Loucy (cell line): ENCODE results near the gene ABCC6.
"Not testable (repeated sequence)": the region's sequence is repeated elsewhere in the genome, so short reads cannot be mapped to it uniquely, and the experiment has no call there.

ENCODE experiments used
- H2AFZ ChIP-seq: fragments of 200-600 bp; sonication (generic); 2 replicates; pipeline ENCODE4 v1.6.0; 2016; ENCODE audit warnings: antibody characterized with exemption, mild to moderate bottlenecking, low read length, moderate library complexity
- H3F3A ChIP-seq: fragments of 200-600 bp; 2 replicates; pipeline ENCODE4 v1.6.0; 2016; ENCODE audit warnings: antibody characterized with exemption, low read depth, mild to moderate bottlenecking
- H3K27me3 ChIP-seq: fragments of 200-600 bp; sonication (generic); 2 replicates; pipeline ENCODE4 v1.6.1; 2014; ENCODE audit warnings: low read length, mild to moderate bottlenecking; ENCODE audit not compliant: insufficient read depth, poor library complexity, severe bottlenecking
- H3K36me3 ChIP-seq: fragments of 200-600 bp; sonication (generic); 2 replicates; pipeline ENCODE4 v1.6.1; 2016; ENCODE audit warnings: low read length; ENCODE audit not compliant: insufficient read depth
- H3K4me1 ChIP-seq: fragments of 200-600 bp; sonication (generic); 2 replicates; pipeline ENCODE4 v1.5.1; 2014; ENCODE audit warnings: low read length, mild to moderate bottlenecking; ENCODE audit not compliant: insufficient read depth, poor library complexity, severe bottlenecking
- H3K4me2 ChIP-seq: fragments of 200-600 bp; sonication (generic); 2 replicates; pipeline ENCODE4 v1.6.0; 2014; ENCODE audit warnings: antibody characterized with exemption, low read length, low read depth, mild to moderate bottlenecking; ENCODE audit not compliant: poor library complexity, severe bottlenecking
- H3K4me3 ChIP-seq: fragments of 200-600 bp; sonication (generic); 2 replicates; pipeline ENCODE4 v1.5.1; 2014; ENCODE audit warnings: low read length, mild to moderate bottlenecking, mixed read lengths; ENCODE audit not compliant: poor library complexity, severe bottlenecking
- H3K79me2 ChIP-seq: fragments of 200-600 bp; sonication (generic); 2 replicates; pipeline ENCODE4 v1.6.1; 2014; ENCODE audit warnings: low read length; ENCODE audit not compliant: insufficient read depth
- H3K9ac ChIP-seq: fragments of 200-600 bp; sonication (generic); 2 replicates; pipeline ENCODE4 v1.6.0; 2014; ENCODE audit warnings: mild to moderate bottlenecking, low read depth, low read length, moderate library complexity; ENCODE audit not compliant: poor library complexity, severe bottlenecking
- H3K9me2 ChIP-seq: fragments of 200-600 bp; sonication (generic); replicated peaks from 2 replicates; pipeline ENCODE4 v1.6.1; 2016; ENCODE audit warnings: low read depth, low read length, mixed read lengths
- H3K9me3 ChIP-seq: fragments of 200-600 bp; sonication (generic); 2 replicates; pipeline ENCODE4 v1.6.1; 2014; ENCODE audit warnings: mild to moderate bottlenecking, antibody characterized with exemption, low read length, low read depth; ENCODE audit not compliant: insufficient read depth
- H4K20me1 ChIP-seq: fragments of 200-600 bp; sonication (generic); 2 replicates; pipeline ENCODE4 v1.6.0; 2014; ENCODE audit warnings: antibody characterized with exemption, low read length, mild to moderate bottlenecking; ENCODE audit not compliant: insufficient read depth, poor library complexity, severe bottlenecking
- EZH2phosphoT487 ChIP-seq: fragments of 200-600 bp; IDR thresholded peaks from 2 replicates; pipeline ENCODE4 v1.6.1; 2018; ENCODE audit warnings: antibody characterized with exemption, mild to moderate bottlenecking, moderate library complexity, borderline replicate concordance
- TF ChIP-seq, protein P1 (sequence below): fragments of 200-600 bp; sonication (generic); conservative IDR thresholded peaks from 2 replicates; pipeline ENCODE4 v1.5.1; 2014; ENCODE audit warnings: mild to moderate bottlenecking, antibody characterized with exemption, low read length

The ABCC6 gene

DNA sequence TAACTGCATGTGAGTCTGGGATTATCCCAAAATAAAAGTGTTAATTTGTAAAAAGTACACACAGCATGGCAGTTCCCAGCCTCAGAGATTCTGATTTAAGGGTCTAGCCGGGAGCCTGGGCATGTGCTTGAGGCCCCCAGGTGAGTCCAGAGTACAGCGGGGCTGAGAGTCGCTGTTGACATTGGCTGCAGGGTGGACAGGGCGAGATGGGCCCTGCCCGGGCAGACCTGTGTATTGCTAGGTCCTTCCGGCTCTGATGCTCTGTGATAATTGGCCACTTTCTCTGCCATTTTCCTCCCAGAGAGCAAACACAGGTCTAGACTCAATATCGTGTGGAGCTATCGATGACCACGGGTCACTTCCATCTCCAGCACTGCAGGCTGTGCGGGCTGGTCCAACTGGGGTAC lies 73.6 kb downstream of the ABCC6 start:
- Histone ChIP-seq H3K4me1 (no peaks in the 10 kb centered on the region), H4K20me1 (no peaks in the 10 kb centered on the region), H3F3A (no peaks in the 10 kb centered on the region), H3K4me3 (no peak overlapping the region), H3K9me3 (no peaks in the 10 kb centered on the region), H3K9me2 (no peaks in the 10 kb centered on the region), H3K9ac (no peak overlapping the region), H3K27me3 (no peaks in the 10 kb centered on the region), H3K79me2 (no peaks in the 10 kb centered on the region), H3K36me3 (no peaks in the 10 kb centered on the region), H3K4me2 (no peak overlapping the region), H2AFZ (no peak overlapping the region)
- no peak for TF ChIP-seq EZH2phosphoT487
- TF ChIP-seq, protein P1, sequence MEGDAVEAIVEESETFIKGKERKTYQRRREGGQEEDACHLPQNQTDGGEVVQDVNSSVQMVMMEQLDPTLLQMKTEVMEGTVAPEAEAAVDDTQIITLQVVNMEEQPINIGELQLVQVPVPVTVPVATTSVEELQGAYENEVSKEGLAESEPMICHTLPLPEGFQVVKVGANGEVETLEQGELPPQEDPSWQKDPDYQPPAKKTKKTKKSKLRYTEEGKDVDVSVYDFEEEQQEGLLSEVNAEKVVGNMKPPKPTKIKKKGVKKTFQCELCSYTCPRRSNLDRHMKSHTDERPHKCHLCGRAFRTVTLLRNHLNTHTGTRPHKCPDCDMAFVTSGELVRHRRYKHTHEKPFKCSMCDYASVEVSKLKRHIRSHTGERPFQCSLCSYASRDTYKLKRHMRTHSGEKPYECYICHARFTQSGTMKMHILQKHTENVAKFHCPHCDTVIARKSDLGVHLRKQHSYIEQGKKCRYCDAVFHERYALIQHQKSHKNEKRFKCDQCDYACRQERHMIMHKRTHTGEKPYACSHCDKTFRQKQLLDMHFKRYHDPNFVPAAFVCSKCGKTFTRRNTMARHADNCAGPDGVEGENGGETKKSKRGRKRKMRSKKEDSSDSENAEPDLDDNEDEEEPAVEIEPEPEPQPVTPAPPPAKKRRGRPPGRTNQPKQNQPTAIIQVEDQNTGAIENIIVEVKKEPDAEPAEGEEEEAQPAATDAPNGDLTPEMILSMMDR: no peak

DNA sequence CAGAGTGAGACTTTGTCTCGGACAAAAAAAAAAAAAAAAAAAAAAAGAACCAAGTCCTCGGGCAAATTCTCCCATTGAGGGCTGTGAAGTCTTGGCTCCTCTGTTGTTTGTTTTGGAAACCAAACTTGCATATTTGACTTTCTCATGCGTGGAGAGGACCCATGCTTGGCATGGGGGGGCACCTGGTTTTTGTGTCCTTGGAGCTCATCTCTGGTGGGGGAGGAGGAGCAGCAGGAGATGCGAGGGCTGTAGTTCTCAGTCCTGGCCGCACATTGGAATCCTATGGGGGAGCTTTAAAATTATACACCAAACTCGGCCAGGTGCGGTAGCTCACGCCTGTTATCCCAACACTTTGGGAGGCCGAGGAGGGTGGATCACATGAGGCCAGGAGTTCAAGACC lies 74.5 kb downstream of the ABCC6 start:
- H3K4me2 ChIP-seq: no peak overlapping the region
- no peaks in the 10 kb centered on the region for H3K9me3 ChIP-seq
- no peaks in the 10 kb centered on the region for H3K9me2 ChIP-seq
- no peak overlapping the region for H3K4me3 ChIP-seq
- TF ChIP-seq EZH2phosphoT487: no peak
- TF ChIP-seq, protein P1: no peak
- no peaks in the 10 kb centered on the region for H3F3A ChIP-seq
- no peak overlapping the region for H2AFZ ChIP-seq
- no peaks in the 10 kb centered on the region for H4K20me1 ChIP-seq
- peaks cover 7% of the 10 kb centered on the region; the same call in 1 of the 2 replicates for H3K36me3 ChIP-seq
- H3K27me3 ChIP-seq: no peaks in the 10 kb centered on the region
- no peak overlapping the region for H3K9ac ChIP-seq
- H3K79me2 ChIP-seq: no peaks in the 10 kb centered on the region
- H3K4me1 ChIP-seq: no peaks in the 10 kb centered on the region

DNA sequence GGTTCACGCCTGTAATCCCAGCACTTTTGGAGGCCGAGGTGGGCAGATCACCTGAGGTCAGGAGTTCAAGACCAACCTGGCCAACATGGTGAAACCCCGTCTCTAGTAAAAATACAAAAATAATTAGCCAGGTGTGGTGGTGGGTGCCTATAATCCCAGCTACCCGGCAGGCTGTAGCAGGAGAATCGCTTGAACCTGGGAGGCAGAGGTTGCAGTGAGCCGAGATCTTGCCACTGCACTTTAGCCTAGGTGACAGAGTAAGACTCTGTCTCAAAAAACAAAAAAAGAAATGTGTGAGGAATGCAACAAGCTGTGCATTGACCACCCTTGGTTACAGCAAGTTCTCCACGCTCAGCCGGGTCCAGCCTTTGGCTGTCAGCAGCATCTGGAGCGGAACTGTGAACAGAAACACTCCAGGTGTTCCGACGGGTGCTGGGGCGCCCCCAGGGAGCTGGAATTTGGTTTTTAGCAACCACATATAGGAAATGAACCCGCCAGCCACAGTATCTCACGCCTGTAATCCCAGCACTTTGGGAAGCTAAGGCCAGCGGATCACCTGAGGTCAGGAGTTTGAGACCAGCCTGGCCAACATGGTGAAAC lies 75.2 kb downstream of the ABCC6 start:
- H3K4me3 ChIP-seq, H3K4me2 ChIP-seq, H3K36me3 ChIP-seq, H3K79me2 ChIP-seq, H3K4me1 ChIP-seq, H2AFZ ChIP-seq, H3K9me3 ChIP-seq, H3K27me3 ChIP-seq, H3K9ac ChIP-seq, H3K9me2 ChIP-seq, H3F3A ChIP-seq, H4K20me1 ChIP-seq: not testable (repeated sequence)

DNA sequence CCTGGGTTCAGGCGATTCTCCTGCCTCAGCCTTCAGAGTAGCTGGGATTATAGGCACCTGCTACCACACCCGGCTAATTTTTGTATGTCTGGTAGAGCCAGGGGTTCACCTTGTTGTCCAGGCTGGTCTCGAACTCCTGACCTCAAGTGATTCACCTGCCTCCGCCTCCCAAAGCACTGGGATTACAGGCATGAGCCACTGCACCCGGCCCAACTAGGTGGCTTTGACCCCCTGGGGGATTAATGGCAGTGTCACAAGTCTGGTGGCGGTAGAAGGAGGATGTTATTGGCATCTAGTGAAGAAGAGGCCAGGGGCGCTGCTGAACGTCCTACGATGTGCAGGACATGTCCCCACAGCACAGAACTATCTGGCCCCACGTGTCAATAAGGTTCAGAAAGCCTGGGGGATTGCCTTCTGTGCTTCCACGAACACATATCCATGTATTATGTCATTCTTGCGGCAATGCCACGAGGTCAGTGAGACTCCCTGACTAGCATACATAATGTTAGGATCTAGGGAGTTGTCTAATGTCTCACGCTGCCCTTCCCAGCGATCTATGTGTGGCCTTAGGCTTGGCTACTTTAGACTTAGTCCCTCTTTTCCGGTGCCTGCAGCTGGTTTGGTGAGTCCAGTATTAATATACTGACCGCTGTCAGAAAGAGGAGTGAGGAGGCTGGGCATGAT lies 75.8 kb downstream of the ABCC6 start:
- H3K9me3 ChIP-seq: no peaks in the 10 kb centered on the region
- H3K4me2 ChIP-seq: no peak overlapping the region
- H2AFZ ChIP-seq: no peak overlapping the region
- H3K27me3 ChIP-seq: no peaks in the 10 kb centered on the region
- H3K9ac ChIP-seq: no peak overlapping the region
- H3K4me3 ChIP-seq: no peak overlapping the region
- H3K36me3 ChIP-seq: peaks cover 10% of the 10 kb centered on the region; the same call in 1 of the 2 replicates
- H4K20me1 ChIP-seq: no peaks in the 10 kb centered on the region
- no peaks in the 10 kb centered on the region for H3K79me2 ChIP-seq
- H3K4me1 ChIP-seq: no peaks in the 10 kb centered on the region
- H3F3A ChIP-seq: no peaks in the 10 kb centered on the region
- TF ChIP-seq, protein P1: no peak
- TF ChIP-seq EZH2phosphoT487: no peak
- H3K9me2 ChIP-seq: no peaks in the 10 kb centered on the region
